Stimulated activated naive B cell treated with anti-CD40 and anti-IgM and Interleukin-4, amounts not matched to agents 10 μg/mL and 1 μg/mL and 100 μg/mL, for 72 hours (primary cell): ENCODE measurements around the gene ARAP1.
A peak's percentile ranks its signal among the peaks of the same experiment; 100 is the strongest.

Experiments used
- ATAC-seq, 2 donors: fragments of 150-1000 bp; cut with Tn5 transposase; replicated peaks; 2 replicates each; pipeline ENCODE4 v1.10.0; 2021; ENCODE audit warnings: moderate library complexity in 1 of 2
- DNase-seq: peaks from one replicate; pipeline ENCODE4 v3.0.0; 2021
- H3K27ac Mint-ChIP-seq: one replicate; pipeline ENCODE4 v1.8.0; 2022; ENCODE audit warnings: mild to moderate bottlenecking, mixed read lengths
- H3K27me3 Mint-ChIP-seq, 2 donors: one replicate each; pipeline ENCODE4 v1.8.0; 2022; ENCODE audit warnings: mixed read lengths in 2 of 2
- H3K36me3 Mint-ChIP-seq, 2 donors: one replicate each; pipeline ENCODE4 v1.8.0; 2022; ENCODE audit warnings: mixed read lengths in 2 of 2, mild to moderate bottlenecking in 1 of 2
- H3K4me1 Mint-ChIP-seq, 2 donors: one replicate each; pipeline ENCODE4 v1.8.0; 2022; ENCODE audit warnings: mixed read lengths in 2 of 2, mild to moderate bottlenecking in 1 of 2
- H3K4me3 Mint-ChIP-seq, 2 donors: one replicate each; pipeline ENCODE4 v1.8.0; 2022; ENCODE audit warnings: mild to moderate bottlenecking in 2 of 2, mixed read lengths in 2 of 2, moderate library complexity in 1 of 2
- H3K9me3 Mint-ChIP-seq, 2 donors: one replicate each; pipeline ENCODE4 v1.8.0; 2022; ENCODE audit warnings: mixed read lengths in 2 of 2, mild to moderate bottlenecking in 1 of 2

The ARAP1 gene

DNA sequence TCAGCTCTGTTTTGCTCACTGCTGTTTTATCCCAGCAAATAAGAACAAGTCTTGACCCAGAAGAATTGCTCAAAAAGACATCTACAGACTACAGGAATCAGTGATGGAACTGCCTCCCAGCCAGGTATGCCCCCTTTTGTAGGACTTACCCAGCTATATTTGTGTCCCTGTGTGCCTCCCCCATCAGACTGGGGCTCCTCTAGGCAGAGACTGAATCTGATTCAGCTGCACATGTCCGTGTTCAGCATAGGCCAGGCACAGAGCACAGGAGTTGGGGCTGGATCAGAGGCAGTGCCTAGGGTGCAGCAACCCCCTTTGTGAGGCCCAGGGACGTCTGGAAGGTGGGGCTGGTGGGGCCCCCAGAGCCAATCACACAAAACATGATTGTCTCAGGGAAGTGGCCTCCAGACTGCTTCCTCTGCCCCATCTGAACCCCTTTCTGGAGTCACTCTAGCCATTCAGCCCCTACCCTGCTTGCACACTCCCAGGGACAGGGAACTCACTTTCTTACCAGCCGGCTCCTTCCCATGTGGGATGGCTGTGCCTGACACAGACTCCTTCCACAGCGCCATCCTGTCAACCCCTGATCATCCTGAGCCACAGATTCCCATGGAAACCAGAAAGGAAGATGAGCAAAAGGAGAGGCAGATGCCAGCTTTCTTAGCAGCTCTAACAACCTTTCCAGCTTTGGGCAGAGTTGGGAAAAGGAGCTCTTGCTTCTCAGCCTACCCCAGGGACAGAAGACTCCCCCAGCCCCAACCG lies 102.8 kb downstream of the ARAP1 start:
- Mint-ChIP-seq H3K9me3 (no peaks in the 10 kb centered on the region), H3K27ac (no peak overlapping the region), H3K4me1 (no peaks in the 10 kb centered on the region), H3K27me3 (peaks cover 4 to 8% of the 10 kb centered on the region in 2 donors), H3K36me3 (no peaks in the 10 kb centered on the region), H3K4me3 (no peak overlapping the region)
- no peak for DNase-seq
- ATAC-seq: no peak

DNA sequence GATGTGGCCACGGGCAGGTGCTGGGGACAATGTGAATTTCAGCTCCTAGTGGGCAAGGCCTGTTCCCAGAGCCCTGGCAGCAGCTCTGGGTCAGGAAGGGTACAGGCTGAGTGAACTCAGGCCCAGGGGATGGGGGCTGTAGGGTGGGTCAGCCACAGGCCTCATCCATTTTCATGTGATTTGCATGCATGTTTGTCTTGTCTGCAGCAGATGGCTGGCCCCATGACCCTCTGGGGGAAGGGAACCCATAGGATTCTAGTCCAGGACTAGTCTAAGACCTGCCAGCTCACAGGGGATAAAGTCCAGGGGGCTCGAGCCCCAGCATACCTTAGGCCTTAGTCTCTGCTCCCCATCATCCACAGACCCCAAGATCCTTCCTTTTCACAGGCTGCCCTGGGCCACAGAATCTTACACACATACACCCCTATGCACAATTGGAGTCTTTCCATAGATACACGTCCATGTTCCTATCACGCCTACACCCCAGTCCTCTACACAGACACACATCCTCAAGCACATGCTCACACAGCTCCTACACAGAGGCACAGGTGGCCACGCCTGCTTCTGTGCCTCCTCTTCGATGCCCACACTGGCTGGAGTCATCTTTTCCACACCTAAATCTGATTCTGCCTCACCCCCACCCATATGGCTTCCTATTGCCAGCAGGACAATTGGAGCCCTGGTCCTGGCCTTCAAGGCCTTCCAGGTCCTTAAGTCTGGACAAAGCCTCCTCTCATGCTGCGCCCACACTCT lies 103.6 kb downstream of the ARAP1 start:
- no peaks in the 10 kb centered on the region for H3K9me3 Mint-ChIP-seq
- H3K27me3 Mint-ChIP-seq: peaks cover 9 to 14% of the 10 kb centered on the region in 2 donors
- H3K4me1 Mint-ChIP-seq: peaks cover 0 to 5% of the 10 kb centered on the region in 2 donors
- no peak overlapping the region for H3K4me3 Mint-ChIP-seq
- DNase-seq (no peak), ATAC-seq (no peak)
- no peaks in the 10 kb centered on the region for H3K36me3 Mint-ChIP-seq
- no peak overlapping the region for H3K27ac Mint-ChIP-seq

DNA sequence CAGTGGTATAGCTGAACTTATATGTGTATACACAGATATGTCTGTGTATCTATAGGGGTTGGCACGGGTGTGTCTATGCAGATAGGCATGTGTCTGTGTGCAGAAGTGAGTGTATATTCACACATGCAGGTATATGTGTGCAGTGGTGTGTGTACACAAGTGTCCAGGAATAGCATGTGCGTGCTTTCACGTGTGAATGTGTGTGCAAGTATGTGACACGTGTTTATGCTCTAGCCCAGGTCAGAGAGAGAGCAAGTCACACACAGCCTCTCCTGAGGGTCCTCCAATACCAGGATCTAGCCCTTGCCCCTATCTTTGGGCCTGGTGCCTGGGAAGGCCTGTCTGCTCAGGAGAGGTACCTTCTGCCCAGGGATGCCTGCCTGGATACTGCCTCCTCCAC lies 104.3 kb downstream of the ARAP1 start:
- Mint-ChIP-seq H3K9me3 (no peaks in the 10 kb centered on the region), H3K27ac (no peak overlapping the region), H3K36me3 (no peaks in the 10 kb centered on the region), H3K27me3 (peaks cover 6 to 10% of the 10 kb centered on the region in 2 donors), H3K4me1 (peaks cover 0 to 8% of the 10 kb centered on the region in 2 donors), H3K4me3 (no peak overlapping the region)
- no peak for ATAC-seq
- DNase-seq: no peak

DNA sequence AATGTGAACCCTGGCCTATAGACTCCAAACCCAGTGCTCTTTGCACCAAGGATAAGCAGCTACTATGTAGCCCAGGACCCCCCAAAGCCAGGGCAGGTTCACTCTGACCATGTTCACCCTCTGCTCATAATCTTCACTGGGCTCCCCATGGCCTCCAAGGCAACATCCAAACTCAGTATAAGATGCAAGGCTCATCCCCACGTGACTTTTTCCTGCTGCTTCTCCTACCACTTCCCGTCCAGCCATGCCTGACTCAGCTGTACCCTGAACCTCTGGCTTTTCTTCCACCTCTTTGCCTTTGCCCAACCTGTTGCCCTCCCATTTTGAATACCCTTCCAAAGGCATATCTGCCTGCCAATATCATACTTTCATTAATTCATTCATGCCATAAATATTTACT lies 105.7 kb downstream of the ARAP1 start:
- H3K27ac Mint-ChIP-seq: no peak overlapping the region
- peaks cover 0 to 8% of the 10 kb centered on the region in 2 donors for H3K4me1 Mint-ChIP-seq
- H3K9me3 Mint-ChIP-seq: no peaks in the 10 kb centered on the region
- no peak for DNase-seq
- ATAC-seq: no peak
- H3K36me3 Mint-ChIP-seq: no peaks in the 10 kb centered on the region
- peaks cover 6 to 9% of the 10 kb centered on the region in 2 donors for H3K27me3 Mint-ChIP-seq
- no peak overlapping the region for H3K4me3 Mint-ChIP-seq

DNA sequence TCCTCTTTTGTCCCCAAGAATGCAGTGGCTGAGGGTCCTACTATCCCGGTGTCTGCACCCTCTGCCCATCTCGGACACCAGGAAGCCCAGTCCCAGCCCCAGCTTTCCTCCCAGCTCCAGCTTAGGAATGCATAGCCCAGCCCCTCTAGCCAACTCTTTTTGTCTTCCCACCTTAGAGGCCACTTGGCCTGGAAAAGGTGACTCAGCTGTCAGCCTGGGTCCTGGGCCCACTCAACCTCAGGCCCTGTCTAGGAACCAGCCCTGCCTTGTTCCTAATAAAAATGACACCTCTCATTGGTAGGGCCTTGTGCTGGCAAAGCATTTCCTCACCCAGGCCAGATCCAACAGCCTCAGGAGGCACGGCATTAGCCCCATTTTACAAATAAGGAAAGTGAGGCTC lies 106.2 kb downstream of the ARAP1 start:
- Mint-ChIP-seq H3K4me1 (peaks cover 0 to 8% of the 10 kb centered on the region in 2 donors), H3K27me3 (peaks cover 6 to 9% of the 10 kb centered on the region in 2 donors), H3K36me3 (no peaks in the 10 kb centered on the region), H3K9me3 (no peaks in the 10 kb centered on the region), H3K27ac (no peak overlapping the region), H3K4me3 (no peak overlapping the region)
- ATAC-seq: no peak
- DNase-seq: no peak

DNA sequence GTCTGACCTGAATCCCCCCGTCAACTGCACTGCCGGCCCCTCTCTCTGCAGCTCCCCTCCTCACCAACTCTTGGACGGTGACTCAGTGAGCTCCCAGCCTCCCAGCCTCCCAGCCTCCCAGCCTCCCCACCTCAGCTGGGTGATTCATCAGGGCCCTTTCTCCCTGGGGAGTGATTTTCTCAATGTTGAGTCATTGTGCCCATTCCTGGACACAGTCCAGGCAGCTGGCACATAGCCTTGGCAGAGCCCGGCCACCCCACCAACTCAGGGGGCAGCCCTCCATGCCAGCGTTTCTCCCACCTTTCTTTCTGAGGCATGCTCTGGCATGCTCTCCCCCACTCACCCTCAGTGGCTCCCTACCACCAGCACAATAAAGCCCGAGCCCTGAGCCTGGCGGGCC lies 108.7 kb downstream of the ARAP1 start:
- ATAC-seq: no peak
- H3K36me3 Mint-ChIP-seq: no peaks in the 10 kb centered on the region

DNA sequence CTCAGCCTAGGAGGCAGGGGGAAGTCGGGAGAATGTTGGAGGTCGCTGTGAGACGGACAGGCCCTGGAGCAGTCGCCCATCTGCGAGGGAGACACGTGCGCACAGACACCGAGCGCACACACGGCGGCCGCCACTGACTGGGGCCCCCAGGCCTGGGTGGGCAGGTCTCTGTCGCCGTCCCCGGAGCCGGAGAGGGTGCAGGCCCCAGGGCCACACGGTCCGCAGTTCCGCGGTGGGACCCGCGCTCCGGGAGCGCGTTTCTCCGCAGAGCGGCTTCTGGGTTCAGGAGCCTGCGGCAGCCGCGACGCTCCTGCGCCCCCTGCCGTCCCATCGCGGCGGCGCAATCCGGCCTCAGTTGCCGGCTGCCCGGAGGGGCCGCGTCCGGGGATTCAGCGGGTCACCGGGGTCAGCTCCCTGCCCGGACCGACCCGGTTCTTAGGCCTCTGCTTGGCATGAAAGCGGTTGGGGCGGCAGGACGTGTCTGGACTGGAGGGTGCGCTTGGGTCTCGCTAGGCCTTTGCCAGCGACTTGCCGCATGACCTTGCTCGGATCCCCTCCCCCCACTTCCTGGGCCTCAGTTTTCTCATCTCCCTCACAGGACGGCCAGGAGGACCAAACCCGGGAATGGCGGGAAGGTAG lies 109.2 kb downstream of the ARAP1 start:
- Mint-ChIP-seq H3K36me3 (no peaks in the 10 kb centered on the region), H3K4me1 (peaks cover 0 to 8% of the 10 kb centered on the region in 2 donors), H3K9me3 (no peaks in the 10 kb centered on the region), H3K4me3 (peak overlapping the region; percentile 33 to 79), H3K27me3 (peaks cover 6 to 9% of the 10 kb centered on the region in 2 donors), H3K27ac (no peak overlapping the region)
- ATAC-seq (peak; percentile 82), DNase-seq (peak; percentile 46)

More for the DNA sequence above, 108.7 kb downstream of the ARAP1 start:
- Mint-ChIP-seq H3K4me1 (peaks cover 0 to 8% of the 10 kb centered on the region in 2 donors), H3K9me3 (no peaks in the 10 kb centered on the region), H3K27me3 (peaks cover 6 to 9% of the 10 kb centered on the region in 2 donors), H3K27ac (peak overlapping the region; percentile 42), H3K4me3 (peak overlapping the region; percentile 33 to 39)
- DNase-seq: no peak

DNA sequence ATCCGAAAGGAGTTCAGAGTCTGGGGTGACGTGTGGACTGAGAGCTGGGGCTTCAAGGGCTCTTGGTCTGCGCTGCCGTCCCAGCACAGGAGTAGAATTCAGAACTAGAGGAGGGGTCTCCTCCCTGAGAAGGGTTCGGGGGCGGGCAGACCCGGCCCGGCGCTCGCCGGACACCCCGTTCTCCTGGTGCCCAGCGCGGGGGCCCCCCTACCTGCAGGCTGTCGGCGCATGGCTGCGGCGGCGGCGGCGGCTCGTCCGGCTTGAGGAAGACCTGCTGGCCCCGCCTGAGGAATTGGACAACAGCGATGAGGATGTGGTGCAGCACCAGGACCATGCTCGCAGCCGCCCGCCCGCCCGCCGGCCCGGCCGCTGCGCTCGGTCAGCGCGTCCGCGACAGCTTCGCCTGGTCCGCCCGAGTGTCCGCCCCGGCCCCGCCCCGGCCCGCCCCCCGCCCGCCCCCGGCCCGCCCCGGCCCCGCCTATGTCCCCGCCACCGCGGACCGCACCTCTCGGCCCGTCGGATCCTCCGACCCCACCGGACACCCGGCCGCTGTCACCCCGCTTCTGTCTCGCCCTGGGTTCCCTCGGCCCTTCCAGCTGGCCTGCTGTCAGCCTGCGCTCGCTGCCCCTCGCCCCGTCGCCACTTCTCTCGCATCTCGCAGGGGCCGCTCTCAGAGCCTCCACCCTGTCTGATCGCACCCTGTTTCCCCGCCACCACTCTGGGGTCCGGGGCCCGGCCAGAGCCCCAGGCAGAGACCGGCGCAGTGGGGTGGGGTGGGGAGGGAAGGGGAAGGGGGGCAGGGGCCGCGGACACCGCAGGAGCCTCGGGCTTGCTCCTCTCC lies 109.9 kb downstream of the ARAP1 start:
- Mint-ChIP-seq H3K9me3 (no peaks in the 10 kb centered on the region), H3K4me3 (peak overlapping the region; percentile 44 to 79)

DNA sequence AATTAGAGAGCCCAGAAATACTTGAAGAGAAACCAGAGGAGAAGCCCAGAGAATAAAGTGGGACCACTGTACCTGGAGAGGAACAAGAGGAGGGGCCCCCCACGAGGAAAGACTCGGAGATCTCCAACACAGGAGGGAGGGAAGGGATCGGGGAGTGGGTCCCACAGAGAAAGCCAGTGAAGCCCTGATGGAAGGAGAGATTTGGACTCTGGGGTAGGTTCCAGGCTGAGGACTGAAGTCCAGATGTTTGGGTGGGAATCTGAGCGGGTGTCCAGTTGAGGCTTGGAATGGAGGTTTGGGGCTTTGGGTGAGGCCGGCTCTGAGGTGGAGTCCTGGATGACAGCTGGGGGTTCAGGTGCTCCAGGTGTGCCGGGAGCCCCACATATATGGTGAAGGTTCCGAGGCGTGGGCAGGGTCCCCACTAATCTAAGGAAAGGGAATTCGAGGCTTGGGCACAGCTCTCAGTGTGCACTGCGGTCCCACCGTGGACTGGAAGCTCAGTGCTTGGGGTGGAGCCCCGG lies 110.6 kb downstream of the ARAP1 start:
- Mint-ChIP-seq H3K4me1 (peaks cover 0 to 8% of the 10 kb centered on the region in 2 donors), H3K27me3 (peaks cover 9 to 19% of the 10 kb centered on the region in 2 donors), H3K27ac (no peak overlapping the region), H3K9me3 (no peaks in the 10 kb centered on the region), H3K4me3 (no peak overlapping the region), H3K36me3 (no peaks in the 10 kb centered on the region)
- no peak for DNase-seq
- no peak for ATAC-seq

More for the DNA sequence above, 109.9 kb downstream of the ARAP1 start:
- no peak overlapping the region for H3K27ac Mint-ChIP-seq
- peaks cover 0 to 8% of the 10 kb centered on the region in 2 donors for H3K4me1 Mint-ChIP-seq
- H3K27me3 Mint-ChIP-seq: peaks cover 9 to 12% of the 10 kb centered on the region in 2 donors
- ATAC-seq (peak; percentile 43 to 62), DNase-seq (no peak)
- no peaks in the 10 kb centered on the region for H3K36me3 Mint-ChIP-seq

DNA sequence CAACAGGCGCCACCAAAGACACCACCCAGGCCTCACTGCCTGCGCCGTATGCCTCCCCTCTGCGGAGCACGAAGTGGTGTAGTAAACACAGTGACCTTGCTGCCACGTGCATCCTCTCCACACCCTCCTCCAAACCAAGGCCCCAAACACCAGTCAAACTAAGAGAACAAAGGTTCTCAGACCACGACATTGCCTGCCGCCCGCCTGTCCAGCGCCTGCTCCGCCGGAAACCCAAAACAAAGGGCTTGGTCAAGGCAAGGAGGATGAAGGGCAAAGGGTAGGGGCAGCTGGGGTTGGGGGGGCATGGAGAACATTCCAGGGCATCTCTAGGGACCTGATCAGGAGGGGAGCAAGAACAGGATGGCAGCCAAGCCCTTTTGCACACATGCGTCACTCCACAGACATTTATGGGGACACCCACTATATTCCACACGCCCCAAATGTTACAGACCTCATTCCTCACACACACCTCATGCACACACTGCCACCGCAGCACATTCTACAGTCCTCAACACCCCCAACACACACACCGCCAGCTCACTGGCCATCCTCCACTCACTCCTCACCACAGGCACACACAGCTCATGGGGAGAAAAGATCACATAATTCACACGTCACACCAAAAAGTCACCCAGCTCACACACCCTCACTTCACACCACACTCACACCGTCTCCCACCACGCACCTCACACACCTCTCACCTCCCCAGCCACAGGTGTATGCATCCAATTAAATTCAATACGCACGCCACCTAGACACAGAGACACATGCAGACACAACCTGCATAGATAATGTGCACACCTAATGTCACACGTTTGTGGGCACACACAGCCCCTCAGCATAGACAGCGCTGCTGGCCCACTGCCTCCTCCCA lies 112.5 kb downstream of the ARAP1 start:
- peaks cover 0 to 8% of the 10 kb centered on the region in 2 donors for H3K4me1 Mint-ChIP-seq
- no peak overlapping the region for H3K4me3 Mint-ChIP-seq
- DNase-seq (no peak), ATAC-seq (no peak)
- H3K27ac Mint-ChIP-seq: no peak overlapping the region
- H3K9me3 Mint-ChIP-seq: no peaks in the 10 kb centered on the region
- H3K36me3 Mint-ChIP-seq: no peaks in the 10 kb centered on the region
- H3K27me3 Mint-ChIP-seq: peaks cover 13 to 21% of the 10 kb centered on the region in 2 donors

DNA sequence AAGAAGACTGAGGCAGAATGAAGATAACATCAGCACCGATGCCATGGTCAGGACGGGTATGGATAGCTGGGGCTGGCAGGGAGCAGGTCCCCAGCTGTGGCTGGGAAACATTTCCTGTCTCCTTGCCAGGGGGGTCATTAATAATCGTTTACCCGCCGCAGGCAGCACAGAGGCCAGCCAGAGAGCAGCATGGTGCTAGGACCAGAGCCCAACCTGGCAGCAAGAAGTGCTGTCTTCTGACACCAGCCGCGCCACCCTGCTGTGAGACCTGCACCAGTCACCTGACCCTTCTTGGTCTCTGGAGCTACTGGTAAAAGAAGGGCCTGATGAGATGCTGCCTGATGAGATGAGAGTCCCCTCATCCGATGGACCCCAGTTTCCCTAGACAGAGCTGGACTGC lies 114.3 kb downstream of the ARAP1 start:
- Mint-ChIP-seq H3K4me1 (no peaks in the 10 kb centered on the region), H3K9me3 (no peaks in the 10 kb centered on the region), H3K27me3 (peaks cover 16 to 27% of the 10 kb centered on the region in 2 donors), H3K27ac (no peak overlapping the region), H3K4me3 (no peak overlapping the region), H3K36me3 (no peaks in the 10 kb centered on the region)
- ATAC-seq: no peak
- no peak for DNase-seq

DNA sequence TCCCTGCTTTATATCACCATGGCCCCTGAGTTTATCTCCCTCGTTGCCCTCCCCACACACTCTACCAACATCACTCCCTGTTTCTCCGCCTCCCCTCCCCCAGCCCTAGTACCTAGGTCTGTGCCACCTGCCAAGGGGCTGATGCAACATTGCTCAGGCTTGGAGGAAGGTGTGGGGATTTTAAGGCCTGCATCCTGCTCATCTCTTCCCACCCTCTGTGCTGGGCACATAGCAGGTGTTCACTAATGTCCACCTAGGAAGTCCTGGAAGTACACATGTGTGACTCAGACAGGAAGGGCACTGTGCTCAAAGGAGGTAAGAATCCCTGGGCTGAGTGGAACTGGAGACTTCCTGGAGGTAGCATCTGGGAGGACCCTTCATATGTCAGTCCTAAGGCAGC lies 115.0 kb downstream of the ARAP1 start:
- DNase-seq: no peak

DNA sequence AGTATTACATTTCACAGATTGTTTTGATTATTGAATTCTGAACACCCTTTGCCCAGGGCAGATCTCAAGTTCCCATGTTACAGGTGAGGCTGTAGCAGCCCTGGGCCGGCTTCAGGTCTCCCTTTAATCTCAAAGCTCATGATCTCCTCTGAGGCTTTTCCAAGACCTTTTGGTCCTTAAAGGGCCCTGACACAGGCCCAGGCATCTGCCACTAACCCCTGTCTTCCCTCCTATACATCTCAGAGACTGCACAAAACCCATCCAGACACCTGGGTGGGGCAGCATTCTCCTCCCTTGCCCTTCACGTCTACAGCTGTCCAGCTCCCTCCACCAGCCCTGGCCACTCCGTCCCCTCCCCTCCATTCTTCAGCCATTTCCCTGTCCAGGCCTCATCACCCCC lies 115.8 kb downstream of the ARAP1 start:
- Mint-ChIP-seq H3K27ac (no peak overlapping the region), H3K4me3 (no peak overlapping the region), H3K4me1 (no peaks in the 10 kb centered on the region), H3K9me3 (no peaks in the 10 kb centered on the region), H3K36me3 (no peaks in the 10 kb centered on the region), H3K27me3 (peaks cover 21 to 35% of the 10 kb centered on the region in 2 donors)
- DNase-seq (no peak), ATAC-seq (no peak)

More for the DNA sequence above, 115.0 kb downstream of the ARAP1 start:
- Mint-ChIP-seq H3K4me3 (no peak overlapping the region), H3K9me3 (no peaks in the 10 kb centered on the region), H3K4me1 (no peaks in the 10 kb centered on the region), H3K36me3 (no peaks in the 10 kb centered on the region), H3K27me3 (peaks cover 20 to 32% of the 10 kb centered on the region in 2 donors), H3K27ac (peak overlapping the region; percentile 56)
- no peak for ATAC-seq
